ENCODE measurements around the gene LRPPRC. TPM values are rescaled to one million over a fixed set of nuclear protein-coding genes. Genes with fewer than 3 reads are reported as not detected.
A peak's percentile ranks its signal among the peaks of the same experiment; 100 is the strongest.

LRPPRC gene
- total and polyA plus RNA-seq, 5 donors from 2014 or later = 34.0 to 48.5 (median 37.0) TPM

GRCh38 chr2:44001716-44002115, 5.9 kb upstream of the LRPPRC start:
- Histone ChIP-seq H3K27ac (ENCODE audit: insufficient read depth, low read length, poor library complexity, severe bottlenecking) (no peak overlapping the region), H3K36me3 (ENCODE audit: control insufficient read depth, insufficient read depth, low read length) (no peaks in the 10 kb centered on the region), H3K4me1 (ENCODE audit: control insufficient read depth, insufficient read depth, low read length, poor library complexity, severe bottlenecking) (peaks cover 4% of the 10 kb centered on the region), H3K4me3 (ENCODE audit: low read depth, low read length) (no peak overlapping the region), H3K9me3 (ENCODE audit: control insufficient read depth in 2 of 2, low read length in 2 of 2) (no peaks in the 10 kb centered on the region), H3K27me3 (ENCODE audit: control insufficient read depth, insufficient read depth, low read length) (peaks cover 3% of the 10 kb centered on the region)
- Mint-ChIP-seq H3K4me1 (peaks cover 9 to 15% (median 14%) of the 10 kb centered on the region in 4 donors), H3K27me3 (no peaks in the 10 kb centered on the region), H3K4me3 (no peak overlapping the region), H3K27ac (no peak overlapping the region), H3K36me3 (no peaks in the 10 kb centered on the region), H3K9me3 (no peaks in the 10 kb centered on the region)
- DNase-seq (no peak), ATAC-seq (ENCODE audit: low read depth in 2 of 2) (no peak)

GRCh38 chr2:43998263-43998662, 2.5 kb upstream of the LRPPRC start:
- peaks cover 9% of the 10 kb centered on the region for H3K36me3 Mint-ChIP-seq
- H3K27me3 Mint-ChIP-seq = no peaks in the 10 kb centered on the region
- no peak overlapping the region for H3K27ac ChIP-seq (ENCODE audit: insufficient read depth, low read length, poor library complexity, severe bottlenecking)
- no peak overlapping the region for H3K4me3 ChIP-seq (ENCODE audit: low read depth, low read length)
- ATAC-seq (ENCODE audit: low read depth in 2 of 2) (no peak), DNase-seq (no peak)
- H3K27me3 ChIP-seq (ENCODE audit: control insufficient read depth, insufficient read depth, low read length) = peaks cover 3% of the 10 kb centered on the region
- peak overlapping the region in 1 of 3 donors; percentile 15 for H3K27ac Mint-ChIP-seq
- H3K9me3 ChIP-seq (ENCODE audit: control insufficient read depth in 2 of 2, low read length in 2 of 2) = no peaks in the 10 kb centered on the region
- H3K4me1 ChIP-seq (ENCODE audit: control insufficient read depth, insufficient read depth, low read length, poor library complexity, severe bottlenecking) = peaks cover 18% of the 10 kb centered on the region
- H3K9me3 Mint-ChIP-seq = no peaks in the 10 kb centered on the region
- H3K36me3 ChIP-seq (ENCODE audit: control insufficient read depth, insufficient read depth, low read length) = no peaks in the 10 kb centered on the region
- peak overlapping the region in 3 of 4 donors; percentile 39 to 52 (median 43) for H3K4me3 Mint-ChIP-seq
- peaks cover 16 to 30% (median 19%) of the 10 kb centered on the region in 4 donors for H3K4me1 Mint-ChIP-seq

GRCh38 chr2:43993437-43993836, 2.4 kb downstream of the LRPPRC start:
- Histone ChIP-seq H3K36me3 (ENCODE audit: control insufficient read depth, insufficient read depth, low read length) (peaks cover 20% of the 10 kb centered on the region), H3K27ac (ENCODE audit: insufficient read depth, low read length, poor library complexity, severe bottlenecking) (no peak overlapping the region), H3K4me1 (ENCODE audit: control insufficient read depth, insufficient read depth, low read length, poor library complexity, severe bottlenecking) (peaks cover 18% of the 10 kb centered on the region), H3K9me3 (ENCODE audit: control insufficient read depth in 2 of 2, low read length in 2 of 2) (no peaks in the 10 kb centered on the region), H3K27me3 (ENCODE audit: control insufficient read depth, insufficient read depth, low read length) (no peaks in the 10 kb centered on the region), H3K4me3 (ENCODE audit: low read depth, low read length) (peak overlapping the region; percentile 87)
- Mint-ChIP-seq H3K9me3 (peaks cover 0 to 1% (median 0%) of the 10 kb centered on the region in 7 donors), H3K36me3 (peaks cover 22% of the 10 kb centered on the region), H3K4me1 (peaks cover 46 to 63% (median 48%) of the 10 kb centered on the region in 4 donors), H3K27me3 (no peaks in the 10 kb centered on the region), H3K27ac (no peak overlapping the region), H3K4me3 (peak overlapping the region; percentile 92 to 95 (median 92))
- no peak for DNase-seq
- ATAC-seq (ENCODE audit: low read depth in 2 of 2) = no peak

GRCh38 chr2:43989545-43989944, 6.2 kb downstream of the LRPPRC start:
- H3K4me1 ChIP-seq (ENCODE audit: control insufficient read depth, insufficient read depth, low read length, poor library complexity, severe bottlenecking) = peaks cover 9% of the 10 kb centered on the region
- ATAC-seq (ENCODE audit: low read depth in 2 of 2) (no peak), DNase-seq (no peak)
- Mint-ChIP-seq H3K36me3 (peaks cover 37% of the 10 kb centered on the region), H3K4me1 (peaks cover 42 to 65% (median 55%) of the 10 kb centered on the region in 4 donors), H3K27me3 (no peaks in the 10 kb centered on the region), H3K27ac (no peak overlapping the region), H3K9me3 (peaks cover 0 to 1% (median 0%) of the 10 kb centered on the region in 7 donors), H3K4me3 (peak overlapping the region in 1 of 4 donors; percentile 29)
- H3K36me3 ChIP-seq (ENCODE audit: control insufficient read depth, insufficient read depth, low read length) = peaks cover 23% of the 10 kb centered on the region
- no peak overlapping the region for H3K27ac ChIP-seq (ENCODE audit: insufficient read depth, low read length, poor library complexity, severe bottlenecking)
- H3K4me3 ChIP-seq (ENCODE audit: low read depth, low read length) = no peak overlapping the region
- no peaks in the 10 kb centered on the region for H3K9me3 ChIP-seq (ENCODE audit: control insufficient read depth in 2 of 2, low read length in 2 of 2)
- no peaks in the 10 kb centered on the region for H3K27me3 ChIP-seq (ENCODE audit: control insufficient read depth, insufficient read depth, low read length)

GRCh38 chr2:43986600-43986999, 9.2 kb downstream of the LRPPRC start:
- no peak overlapping the region for H3K27ac Mint-ChIP-seq
- no peaks in the 10 kb centered on the region for H3K27me3 Mint-ChIP-seq
- DNase-seq (no peak), ATAC-seq (ENCODE audit: low read depth in 2 of 2) (no peak)
- Histone ChIP-seq H3K27me3 (ENCODE audit: control insufficient read depth, insufficient read depth, low read length) (no peaks in the 10 kb centered on the region), H3K36me3 (ENCODE audit: control insufficient read depth, insufficient read depth, low read length) (peaks cover 13% of the 10 kb centered on the region), H3K4me1 (ENCODE audit: control insufficient read depth, insufficient read depth, low read length, poor library complexity, severe bottlenecking) (no peaks in the 10 kb centered on the region), H3K4me3 (ENCODE audit: low read depth, low read length) (no peak overlapping the region), H3K9me3 (ENCODE audit: control insufficient read depth in 2 of 2, low read length in 2 of 2) (no peaks in the 10 kb centered on the region), H3K27ac (ENCODE audit: insufficient read depth, low read length, poor library complexity, severe bottlenecking) (no peak overlapping the region)
- peaks cover 25 to 48% (median 43%) of the 10 kb centered on the region in 4 donors for H3K4me1 Mint-ChIP-seq
- H3K9me3 Mint-ChIP-seq = peaks cover 0 to 1% (median 0%) of the 10 kb centered on the region in 7 donors
- no peak overlapping the region for H3K4me3 Mint-ChIP-seq
- H3K36me3 Mint-ChIP-seq = peaks cover 21% of the 10 kb centered on the region

GRCh38 chr2:43985359-43985758, 10.4 kb downstream of the LRPPRC start:
- Histone ChIP-seq H3K27ac (ENCODE audit: insufficient read depth, low read length, poor library complexity, severe bottlenecking) (no peak overlapping the region), H3K4me3 (ENCODE audit: low read depth, low read length) (no peak overlapping the region), H3K9me3 (ENCODE audit: control insufficient read depth in 2 of 2, low read length in 2 of 2) (no peaks in the 10 kb centered on the region), H3K36me3 (ENCODE audit: control insufficient read depth, insufficient read depth, low read length) (peaks cover 17% of the 10 kb centered on the region), H3K27me3 (ENCODE audit: control insufficient read depth, insufficient read depth, low read length) (no peaks in the 10 kb centered on the region), H3K4me1 (ENCODE audit: control insufficient read depth, insufficient read depth, low read length, poor library complexity, severe bottlenecking) (no peaks in the 10 kb centered on the region)
- Mint-ChIP-seq H3K27me3 (no peaks in the 10 kb centered on the region), H3K4me3 (no peak overlapping the region), H3K27ac (no peak overlapping the region), H3K9me3 (peaks cover 0 to 1% (median 0%) of the 10 kb centered on the region in 7 donors), H3K4me1 (peaks cover 18 to 41% (median 36%) of the 10 kb centered on the region in 4 donors), H3K36me3 (peaks cover 28% of the 10 kb centered on the region)
- no peak for DNase-seq
- ATAC-seq (ENCODE audit: low read depth in 2 of 2) = no peak

GRCh38 chr2:43984533-43984932, 11.3 kb downstream of the LRPPRC start:
- DNase-seq = no peak
- Mint-ChIP-seq H3K27me3 (no peaks in the 10 kb centered on the region), H3K4me3 (no peak overlapping the region), H3K9me3 (no peaks in the 10 kb centered on the region), H3K4me1 (peaks cover 20 to 37% (median 33%) of the 10 kb centered on the region in 4 donors), H3K36me3 (peaks cover 34% of the 10 kb centered on the region), H3K27ac (peak overlapping the region in 1 of 3 donors; percentile 34)
- no peak for ATAC-seq (ENCODE audit: low read depth in 2 of 2)
- H3K27me3 ChIP-seq (ENCODE audit: control insufficient read depth, insufficient read depth, low read length) = no peaks in the 10 kb centered on the region
- H3K36me3 ChIP-seq (ENCODE audit: control insufficient read depth, insufficient read depth, low read length) = peaks cover 22% of the 10 kb centered on the region
- no peak overlapping the region for H3K4me3 ChIP-seq (ENCODE audit: low read depth, low read length)
- no peaks in the 10 kb centered on the region for H3K4me1 ChIP-seq (ENCODE audit: control insufficient read depth, insufficient read depth, low read length, poor library complexity, severe bottlenecking)
- no peak overlapping the region for H3K27ac ChIP-seq (ENCODE audit: insufficient read depth, low read length, poor library complexity, severe bottlenecking)
- H3K9me3 ChIP-seq (ENCODE audit: control insufficient read depth in 2 of 2, low read length in 2 of 2) = no peaks in the 10 kb centered on the region

- no peak overlapping the region for H3K27ac ChIP-seq (ENCODE audit: insufficient read depth, low read length, poor library complexity, severe bottlenecking)
- no peaks in the 10 kb centered on the region for H3K9me3 ChIP-seq (ENCODE audit: control insufficient read depth in 2 of 2, low read length in 2 of 2)
- H3K36me3 ChIP-seq (ENCODE audit: control insufficient read depth, insufficient read depth, low read length) = peaks cover 37% of the 10 kb centered on the region
- Mint-ChIP-seq H3K36me3 (peaks cover 34% of the 10 kb centered on the region), H3K27ac (no peak overlapping the region), H3K9me3 (no peaks in the 10 kb centered on the region), H3K27me3 (no peaks in the 10 kb centered on the region), H3K4me1 (peaks cover 21 to 26% (median 24%) of the 10 kb centered on the region in 4 donors), H3K4me3 (no peak overlapping the region)
- no peaks in the 10 kb centered on the region for H3K4me1 ChIP-seq (ENCODE audit: control insufficient read depth, insufficient read depth, low read length, poor library complexity, severe bottlenecking)
- ATAC-seq (ENCODE audit: low read depth in 2 of 2) = no peak
- no peaks in the 10 kb centered on the region for H3K27me3 ChIP-seq (ENCODE audit: control insufficient read depth, insufficient read depth, low read length)
- DNase-seq = peak in 1 of 3 donors; percentile 5
- H3K4me3 ChIP-seq (ENCODE audit: low read depth, low read length) = no peak overlapping the region
Observed at GRCh38 chr2:43980902-43981301, 14.9 kb downstream of the LRPPRC start.

All from CD4-positive, CD25-positive, alpha-beta regulatory T cell (primary cell).